HG03175 (cell line): ENCODE results near the gene FHAD1.
"Not testable (repeated sequence)": the region's sequence is repeated elsewhere in the genome, so short reads cannot be mapped to it uniquely, and the experiment has no call there.

Experiments
- ATAC-seq: cut with Tn5 transposase; IDR thresholded peaks from one replicate; pipeline ENCODE4 v1.9.1; 2021; ENCODE audit warnings: mild to moderate bottlenecking, moderate library complexity; ENCODE audit not compliant: unreplicated experiment

Gene FHAD1

GRCh38 chr1:15275921-15276683 is 29.1 kb downstream of the FHAD1 start:
- no peak for ATAC-seq

GRCh38 chr1:15276691-15277446 is 29.8 kb downstream of the FHAD1 start:
- ATAC-seq: no peak

- no peak for ATAC-seq
Observed at GRCh38 chr1:15277447-15277838, 30.4 kb downstream of the FHAD1 start.

GRCh38 chr1:15277933-15278332 is 30.9 kb downstream of the FHAD1 start:
- ATAC-seq: no peak

GRCh38 chr1:15279576-15280230 is 32.7 kb downstream of the FHAD1 start:
- ATAC-seq: no peak

GRCh38 chr1:15280416-15280815 is 33.4 kb downstream of the FHAD1 start:
- ATAC-seq: no peak

GRCh38 chr1:15282038-15282437 is 35.0 kb downstream of the FHAD1 start:
- ATAC-seq: no peak

GRCh38 chr1:15282810-15283474 is 35.9 kb downstream of the FHAD1 start:
- ATAC-seq: no peak

- ATAC-seq: no peak
Observed at GRCh38 chr1:15283526-15283925, 36.5 kb downstream of the FHAD1 start.

GRCh38 chr1:15286452-15286851 is 39.4 kb downstream of the FHAD1 start:
- ATAC-seq: no peak

GRCh38 chr1:15287035-15287979 is 40.3 kb downstream of the FHAD1 start:
- no peak for ATAC-seq

GRCh38 chr1:15288173-15288926 is 41.3 kb downstream of the FHAD1 start:
- no peak for ATAC-seq

GRCh38 chr1:15289251-15289651 is 42.2 kb downstream of the FHAD1 start:
- no peak for ATAC-seq

- no peak for ATAC-seq
Observed at GRCh38 chr1:15290382-15290781, 43.4 kb downstream of the FHAD1 start.

- no peak for ATAC-seq
Observed at GRCh38 chr1:15295696-15296095, 48.7 kb downstream of the FHAD1 start.

- no peak for ATAC-seq
Observed at GRCh38 chr1:15296585-15297321, 49.7 kb downstream of the FHAD1 start.

GRCh38 chr1:15297975-15298374 is 51.0 kb downstream of the FHAD1 start:
- ATAC-seq: not testable (repeated sequence)

GRCh38 chr1:15299179-15299578 is 52.2 kb downstream of the FHAD1 start:
- ATAC-seq: no peak

GRCh38 chr1:15299806-15300205 is 52.8 kb downstream of the FHAD1 start:
- ATAC-seq: no peak
